Activated T-helper 2 cell treated with anti-CD3 and anti-CD28 coated beads, Interferon-gamma antibody, Interleukin-2, Interleukin-4, amounts not matched to agents 10 μg/mL and 5 μg/mL and 100 μg/mL, durations not matched to agents 14 hours and 24 hours and 36 hours (primary cell): ENCODE results near the gene FUT9. TPM values are rescaled to one million over a fixed set of nuclear protein-coding genes. Genes with fewer than 3 reads are reported as not detected.

Source experiments
- DNase-seq: peaks from one replicate; pipeline ENCODE4 v3.0.0; 2021; ENCODE audit warnings: low spot score
- H3K27ac Mint-ChIP-seq: one replicate; pipeline ENCODE4 v1.8.0; 2021; ENCODE audit warnings: mixed read lengths
- H3K27me3 Mint-ChIP-seq: one replicate; pipeline ENCODE4 v1.8.0; 2021; ENCODE audit warnings: low read depth, mixed read lengths
- H3K36me3 Mint-ChIP-seq: one replicate; pipeline ENCODE4 v1.8.0; 2021; ENCODE audit warnings: low read depth, mixed read lengths
- H3K4me1 Mint-ChIP-seq: one replicate; pipeline ENCODE4 v1.8.0; 2021; ENCODE audit warnings: low read depth, mixed read lengths
- H3K4me3 Mint-ChIP-seq: one replicate; pipeline ENCODE4 v1.8.0; 2021; ENCODE audit warnings: low read depth, mild to moderate bottlenecking, moderate library complexity, mixed read lengths
- H3K9me3 Mint-ChIP-seq: one replicate; pipeline ENCODE4 v1.8.0; 2021; ENCODE audit warnings: mixed read lengths
- intact Hi-C: fragments of 100-400 bp; cut with micrococcal nuclease; formaldehyde crosslinking; loops from one replicate; pipeline ENCODE4 v1.15.1; 2023
- total RNA-seq: library from RNA; stranded (reverse); gene quantifications from 2 replicates; pipeline ENCODE4 v1.2.3, GENCODE V29; 2022

The FUT9 gene
- total RNA-seq, result not detected in 2 replicates

DNA sequence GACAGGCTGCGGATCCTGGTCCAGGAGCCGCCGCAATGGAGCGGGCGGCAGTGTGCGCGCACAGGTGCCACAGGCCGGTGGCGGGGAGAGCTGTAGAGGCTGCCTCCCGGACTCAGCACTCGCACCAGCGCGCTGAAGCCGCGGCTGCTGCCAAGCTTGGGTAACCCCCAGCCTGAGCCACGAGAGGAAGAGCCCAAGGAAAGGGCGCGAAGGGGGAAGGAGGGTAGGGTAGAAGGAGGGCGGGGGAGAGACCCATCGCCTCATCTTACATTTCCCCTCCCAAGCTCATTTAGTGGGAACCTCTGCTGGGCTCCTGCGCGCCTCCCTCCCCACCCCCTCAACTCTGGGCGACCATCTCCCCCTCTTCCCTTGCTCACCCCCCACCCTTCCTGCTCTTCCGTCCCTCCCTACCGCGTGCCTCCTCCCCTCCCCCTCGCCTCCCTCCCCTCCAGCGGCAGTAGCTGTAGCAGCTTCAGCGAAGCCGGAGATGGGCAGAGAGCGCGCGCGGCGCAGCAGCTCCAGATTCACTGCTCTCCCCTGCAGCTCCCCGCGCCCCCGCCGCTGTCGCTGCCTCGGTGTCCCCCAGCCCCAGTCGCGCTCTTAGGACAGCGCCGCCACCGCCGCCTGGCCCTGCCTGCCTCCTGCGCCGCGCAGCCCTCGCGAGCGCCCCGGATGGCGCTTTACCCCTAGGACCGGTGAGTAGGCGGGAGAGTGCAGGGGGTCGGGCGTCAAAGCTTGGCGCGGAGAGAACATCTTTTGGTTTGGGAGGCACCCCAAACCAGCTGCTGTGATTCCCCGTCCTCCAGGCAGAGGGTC lies at the start of gene FUT9:
TSS of gene FUT9 (plus strand) at position 457 of the 816 bp plus-strand sequence. CDS start 187,182 bp downstream, outside the sequence.
- intact Hi-C loops, result no loop called here
- H3K4me1 Mint-ChIP-seq, result no peaks in the 10 kb centered on the region
- H3K9me3 Mint-ChIP-seq, result no peaks in the 10 kb centered on the region
- peaks cover 31% of the 10 kb centered on the region for H3K27me3 Mint-ChIP-seq
- no peaks in the 10 kb centered on the region for H3K36me3 Mint-ChIP-seq
- H3K4me3 Mint-ChIP-seq, result no peak within 1 kb of the TSS
- DNase-seq, result no peak
- H3K27ac Mint-ChIP-seq, result no peak within 1 kb of the TSS

GRCh38 chr6:95967594-95967993 lies 48.2 kb upstream of the FUT9 start:
- no peaks in the 10 kb centered on the region for H3K4me1 Mint-ChIP-seq
- no peaks in the 10 kb centered on the region for H3K36me3 Mint-ChIP-seq
- no peak for DNase-seq
- no peaks in the 10 kb centered on the region for H3K9me3 Mint-ChIP-seq
- H3K27me3 Mint-ChIP-seq, result no peaks in the 10 kb centered on the region
- H3K4me3 Mint-ChIP-seq, result no peak overlapping the region
- no peak overlapping the region for H3K27ac Mint-ChIP-seq
- intact Hi-C loops, result no loop called here

- intact Hi-C loops, result no loop called here
- no peaks in the 10 kb centered on the region for H3K27me3 Mint-ChIP-seq
- no peaks in the 10 kb centered on the region for H3K4me1 Mint-ChIP-seq
- no peak for DNase-seq
- H3K9me3 Mint-ChIP-seq, result no peaks in the 10 kb centered on the region
- no peak overlapping the region for H3K4me3 Mint-ChIP-seq
- H3K36me3 Mint-ChIP-seq, result no peaks in the 10 kb centered on the region
- no peak overlapping the region for H3K27ac Mint-ChIP-seq
Measured at GRCh38 chr6:95973976-95974375, 41.8 kb upstream of the FUT9 start.

GRCh38 chr6:95978230-95978629 lies 37.5 kb upstream of the FUT9 start:
- Mint-ChIP-seq H3K9me3 (no peaks in the 10 kb centered on the region), H3K4me1 (no peaks in the 10 kb centered on the region), H3K36me3 (no peaks in the 10 kb centered on the region), H3K27me3 (no peaks in the 10 kb centered on the region), H3K27ac (no peak overlapping the region), H3K4me3 (no peak overlapping the region)
- DNase-seq, result no peak
- intact Hi-C loops, result no loop called here

- intact Hi-C loops, result no loop called here
- Mint-ChIP-seq H3K27me3 (no peaks in the 10 kb centered on the region), H3K4me3 (no peak overlapping the region), H3K27ac (no peak overlapping the region), H3K36me3 (no peaks in the 10 kb centered on the region), H3K9me3 (peaks cover 15% of the 10 kb centered on the region), H3K4me1 (no peaks in the 10 kb centered on the region)
- no peak for DNase-seq
Measured at GRCh38 chr6:95991906-95992305, 23.9 kb upstream of the FUT9 start.

GRCh38 chr6:95994151-95994550 lies 21.6 kb upstream of the FUT9 start:
- Mint-ChIP-seq H3K36me3 (no peaks in the 10 kb centered on the region), H3K27me3 (no peaks in the 10 kb centered on the region), H3K27ac (no peak overlapping the region), H3K9me3 (peaks cover 15% of the 10 kb centered on the region), H3K4me1 (no peaks in the 10 kb centered on the region), H3K4me3 (no peak overlapping the region)
- intact Hi-C loops, result no loop called here
- DNase-seq, result no peak

- no peak for DNase-seq
- no peak overlapping the region for H3K27ac Mint-ChIP-seq
- H3K27me3 Mint-ChIP-seq, result no peaks in the 10 kb centered on the region
- H3K4me3 Mint-ChIP-seq, result no peak overlapping the region
- no peaks in the 10 kb centered on the region for H3K36me3 Mint-ChIP-seq
- intact Hi-C loops, result no loop called here
- no peaks in the 10 kb centered on the region for H3K9me3 Mint-ChIP-seq
- H3K4me1 Mint-ChIP-seq, result no peaks in the 10 kb centered on the region
Measured at GRCh38 chr6:95998133-95998532, 17.6 kb upstream of the FUT9 start.

DNA sequence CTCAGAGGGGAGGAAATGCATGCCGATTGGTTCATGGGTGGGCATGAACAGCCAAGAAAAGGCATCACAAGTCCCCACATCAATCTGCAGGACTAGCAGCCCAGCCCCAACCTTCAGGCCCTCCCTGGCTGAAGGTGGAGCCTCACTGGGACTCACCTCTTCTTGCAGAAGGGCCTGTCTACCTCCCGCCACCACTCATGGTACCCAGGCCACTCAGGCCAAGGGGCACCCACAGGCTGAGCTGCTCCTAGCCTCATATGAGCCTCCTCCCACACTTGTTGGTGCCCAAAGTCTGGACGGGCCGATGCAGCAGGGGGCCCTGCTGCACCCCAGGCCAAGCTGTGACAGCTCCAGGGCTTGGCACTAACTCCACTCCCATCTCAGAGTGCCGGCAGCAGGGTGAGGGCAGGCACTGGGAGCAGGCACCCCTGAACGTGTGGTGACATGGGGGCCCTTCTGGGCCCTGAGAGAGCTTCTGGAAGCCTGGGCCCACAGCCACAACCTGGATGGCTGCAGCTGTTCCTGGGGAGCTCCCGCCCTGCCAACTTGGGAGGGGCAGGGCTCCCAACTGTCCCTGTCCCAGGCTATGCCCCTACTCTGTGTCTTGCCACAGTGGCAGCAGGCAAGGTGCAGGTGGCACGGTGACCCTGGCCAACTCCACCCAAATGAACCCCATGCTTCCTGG lies 13.7 kb upstream of the FUT9 start:
- no peak for DNase-seq
- H3K27me3 Mint-ChIP-seq, result no peaks in the 10 kb centered on the region
- no peaks in the 10 kb centered on the region for H3K36me3 Mint-ChIP-seq
- H3K4me3 Mint-ChIP-seq, result no peak overlapping the region
- H3K9me3 Mint-ChIP-seq, result no peaks in the 10 kb centered on the region
- no peak overlapping the region for H3K27ac Mint-ChIP-seq
- intact Hi-C loops, result no loop called here
- no peaks in the 10 kb centered on the region for H3K4me1 Mint-ChIP-seq

DNA sequence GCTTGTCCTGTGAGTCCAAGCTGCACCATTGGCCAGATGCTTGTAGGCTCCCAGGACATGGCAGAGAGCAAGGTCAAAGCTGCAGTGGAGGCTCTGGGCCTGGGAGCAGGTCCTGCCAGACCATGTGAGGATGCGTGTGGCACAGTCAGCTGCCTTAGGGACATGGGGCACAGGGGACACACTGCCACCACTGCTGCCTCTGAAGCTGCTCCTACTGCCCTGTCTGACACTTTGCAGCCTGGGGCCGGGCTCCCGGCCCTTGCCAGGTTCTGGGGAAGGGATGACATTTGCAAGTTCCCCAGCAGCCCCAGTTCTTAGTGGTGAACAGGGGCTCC lies 13.2 kb upstream of the FUT9 start:
- Mint-ChIP-seq H3K4me3 (no peak overlapping the region), H3K36me3 (no peaks in the 10 kb centered on the region), H3K27ac (no peak overlapping the region), H3K27me3 (no peaks in the 10 kb centered on the region), H3K9me3 (no peaks in the 10 kb centered on the region), H3K4me1 (no peaks in the 10 kb centered on the region)
- no peak for DNase-seq
- intact Hi-C loops, result no loop called here

GRCh38 chr6:96002912-96003311 lies 12.9 kb upstream of the FUT9 start:
- Mint-ChIP-seq H3K4me3 (no peak overlapping the region), H3K36me3 (no peaks in the 10 kb centered on the region), H3K27me3 (no peaks in the 10 kb centered on the region), H3K9me3 (no peaks in the 10 kb centered on the region), H3K4me1 (no peaks in the 10 kb centered on the region), H3K27ac (no peak overlapping the region)
- intact Hi-C loops, result no loop called here
- DNase-seq, result no peak

GRCh38 chr6:96007663-96008062 lies 8.1 kb upstream of the FUT9 start:
- H3K27ac Mint-ChIP-seq, result no peak overlapping the region
- H3K4me1 Mint-ChIP-seq, result no peaks in the 10 kb centered on the region

DNA sequence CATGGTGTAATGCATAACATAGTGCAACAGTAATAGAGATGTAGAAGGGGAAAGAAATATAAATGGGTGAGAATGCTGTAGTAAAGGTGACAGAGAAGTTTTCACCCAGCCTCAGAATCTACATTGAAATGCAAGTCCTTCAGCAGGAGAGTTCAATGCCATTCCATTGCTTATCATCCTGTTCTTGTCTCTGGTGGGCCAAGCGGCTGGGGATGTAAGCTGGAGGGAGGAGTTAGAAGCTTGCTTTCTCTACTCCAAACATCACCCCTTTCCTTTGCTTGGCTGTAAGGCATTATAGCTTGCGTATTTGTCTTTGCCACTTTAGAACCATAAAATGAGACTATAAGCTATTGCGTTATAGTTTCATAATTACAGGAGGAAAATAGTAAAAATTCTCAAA lies 2.2 kb upstream of the FUT9 start:
- Mint-ChIP-seq H3K27me3 (peaks cover 31% of the 10 kb centered on the region), H3K36me3 (no peaks in the 10 kb centered on the region), H3K27ac (no peak overlapping the region), H3K4me1 (no peaks in the 10 kb centered on the region), H3K4me3 (no peak overlapping the region), H3K9me3 (no peaks in the 10 kb centered on the region)
- intact Hi-C loops, result no loop called here
- DNase-seq, result no peak

More at GRCh38 chr6:96007663-96008062, 8.1 kb upstream of the FUT9 start:
- no peaks in the 10 kb centered on the region for H3K9me3 Mint-ChIP-seq
- intact Hi-C loops, result no loop called here
- no peak for DNase-seq
- no peak overlapping the region for H3K4me3 Mint-ChIP-seq
- H3K36me3 Mint-ChIP-seq, result no peaks in the 10 kb centered on the region
- no peaks in the 10 kb centered on the region for H3K27me3 Mint-ChIP-seq

DNA sequence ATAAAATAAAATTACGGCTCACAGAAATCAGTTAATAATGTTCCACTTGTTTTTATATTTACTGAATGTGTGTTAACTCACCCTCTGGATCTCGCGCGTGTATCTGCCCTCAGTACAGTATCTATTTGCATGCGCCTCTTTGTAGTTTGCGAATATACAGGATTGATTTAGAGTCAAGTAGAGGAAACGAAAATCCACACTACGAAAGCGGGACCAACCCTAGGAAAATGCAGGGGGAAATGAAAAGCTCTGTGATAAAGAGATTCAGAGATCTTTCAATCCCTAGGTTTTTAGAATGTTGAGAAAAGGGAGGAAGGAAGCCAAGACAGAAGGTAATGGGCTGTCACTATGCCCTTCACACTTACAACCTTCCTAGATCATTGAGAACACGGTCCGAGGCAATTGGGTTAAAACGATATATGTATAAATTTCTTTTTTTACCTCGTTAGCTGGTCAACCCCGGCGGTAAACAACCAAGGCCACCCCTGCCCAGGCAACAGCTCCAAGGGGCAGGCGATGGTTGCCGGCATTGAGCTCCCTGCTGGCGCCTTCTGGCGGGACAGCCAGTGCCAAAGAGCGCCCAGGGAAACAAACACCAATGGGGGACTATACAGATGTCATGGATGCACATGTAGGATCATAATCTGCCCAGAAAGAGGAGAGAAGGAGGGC lies 792 bp upstream of the FUT9 start:
- Mint-ChIP-seq H3K4me3 (no peak overlapping the region), H3K4me1 (no peaks in the 10 kb centered on the region), H3K36me3 (no peaks in the 10 kb centered on the region), H3K27ac (no peak overlapping the region), H3K27me3 (peaks cover 31% of the 10 kb centered on the region), H3K9me3 (no peaks in the 10 kb centered on the region)
- intact Hi-C loops, result no loop called here
- DNase-seq, result no peak
